KMS-11 (cell line): Measurements from ENCODE around the gene VPS4A.

Experiments
- H2AFZ ChIP-seq: fragments of 200-600 bp; sonication (generic); 2 replicates; pipeline ENCODE4 v1.6.1; 2016; ENCODE audit warnings: antibody characterized with exemption, mixed run types, low read depth
- H3K27ac ChIP-seq: fragments of 200-600 bp; sonication (generic); 2 replicates; pipeline ENCODE4 v1.6.1; 2016; ENCODE audit warnings: mild to moderate bottlenecking, mixed run types
- H3K27me3 ChIP-seq: fragments of 200-600 bp; sonication (generic); 2 replicates; pipeline ENCODE4 v1.6.1; 2017; ENCODE audit warnings: mild to moderate bottlenecking, low read depth, mixed run types, moderate library complexity; ENCODE audit not compliant: insufficient read depth
- H3K36me3 ChIP-seq: fragments of 200-600 bp; sonication (generic); 2 replicates; pipeline ENCODE4 v1.6.1; 2017; ENCODE audit warnings: mild to moderate bottlenecking, mixed run types; ENCODE audit not compliant: insufficient read depth
- H3K4me1 ChIP-seq: fragments of 200-600 bp; sonication (generic); 2 replicates; pipeline ENCODE4 v1.6.1; 2016; ENCODE audit warnings: mild to moderate bottlenecking, low read depth, mixed run types; ENCODE audit not compliant: poor library complexity, severe bottlenecking
- H3K4me2 ChIP-seq: fragments of 200-600 bp; sonication (generic); 2 replicates; pipeline ENCODE4 v1.7.0; 2016; ENCODE audit warnings: mild to moderate bottlenecking, mixed run types
- H3K4me3 ChIP-seq: fragments of 200-600 bp; sonication (generic); IDR thresholded peaks from 2 replicates; pipeline ENCODE4 v1.6.1; 2017; ENCODE audit warnings: low read depth, low read length, mixed read lengths; ENCODE audit not compliant: insufficient read depth
- H3K79me2 ChIP-seq: fragments of 200-600 bp; sonication (generic); 2 replicates; pipeline ENCODE4 v1.6.1; 2016; ENCODE audit warnings: low read depth, mixed run types; ENCODE audit not compliant: insufficient read depth
- H3K9ac ChIP-seq: fragments of 200-600 bp; sonication (generic); 2 replicates; pipeline ENCODE4 v1.6.1; 2016; ENCODE audit warnings: mild to moderate bottlenecking, mixed run types
- H4K20me1 ChIP-seq: fragments of 200-600 bp; sonication (generic); 2 replicates; pipeline ENCODE4 v1.6.1; 2016; ENCODE audit warnings: mild to moderate bottlenecking, mixed run types; ENCODE audit not compliant: insufficient read depth
- CTCF ChIP-seq: fragments of 200-600 bp; sonication (generic); conservative IDR thresholded peaks from 2 replicates; pipeline ENCODE4 v1.6.1; 2017; ENCODE audit warnings: low read depth, mild to moderate bottlenecking, antibody characterized with exemption, low read length, moderate library complexity, mixed read lengths

VPS4A gene

GRCh38 chr16:69270831-69271230, 40.3 kb upstream of the VPS4A start:
- H3K4me1 ChIP-seq: peaks cover 19% of the 10 kb centered on the region
- H3K9ac ChIP-seq: no peak overlapping the region
- H2AFZ ChIP-seq: no peak overlapping the region
- H3K4me3 ChIP-seq: no peak overlapping the region
- no peak overlapping the region; the same call in 1 of the 2 replicates for H3K4me2 ChIP-seq
- no peak for TF ChIP-seq CTCF
- H4K20me1 ChIP-seq: no peaks in the 10 kb centered on the region
- H3K27ac ChIP-seq: no peak overlapping the region
- no peaks in the 10 kb centered on the region for H3K79me2 ChIP-seq
- H3K36me3 ChIP-seq: no peaks in the 10 kb centered on the region
- no peaks in the 10 kb centered on the region for H3K27me3 ChIP-seq

GRCh38 chr16:69273009-69273408, 38.1 kb upstream of the VPS4A start:
- no peaks in the 10 kb centered on the region for H3K79me2 ChIP-seq
- H3K27me3 ChIP-seq: no peaks in the 10 kb centered on the region
- H3K4me3 ChIP-seq: no peak overlapping the region
- no peak overlapping the region for H2AFZ ChIP-seq
- TF ChIP-seq CTCF: no peak
- no peak overlapping the region for H3K9ac ChIP-seq
- H3K4me1 ChIP-seq: peaks cover 19% of the 10 kb centered on the region
- no peaks in the 10 kb centered on the region for H3K36me3 ChIP-seq
- H3K27ac ChIP-seq: no peak overlapping the region
- no peaks in the 10 kb centered on the region for H4K20me1 ChIP-seq
- H3K4me2 ChIP-seq: no peak overlapping the region

- H3K27me3 ChIP-seq: no peaks in the 10 kb centered on the region
- H4K20me1 ChIP-seq: no peaks in the 10 kb centered on the region
- H2AFZ ChIP-seq: no peak overlapping the region
- H3K4me1 ChIP-seq: peaks cover 13% of the 10 kb centered on the region
- no peaks in the 10 kb centered on the region for H3K36me3 ChIP-seq
- H3K4me2 ChIP-seq: no peak overlapping the region
- no peak overlapping the region for H3K27ac ChIP-seq
- H3K79me2 ChIP-seq: no peaks in the 10 kb centered on the region
- no peak overlapping the region for H3K4me3 ChIP-seq
- TF ChIP-seq CTCF: no peak
- H3K9ac ChIP-seq: no peak overlapping the region
Measured at GRCh38 chr16:69274699-69275235, 36.4 kb upstream of the VPS4A start.

GRCh38 chr16:69276148-69277115, 34.7 kb upstream of the VPS4A start:
- no peak overlapping the region for H3K4me3 ChIP-seq
- H3K36me3 ChIP-seq: no peaks in the 10 kb centered on the region
- TF ChIP-seq CTCF: no peak
- H3K79me2 ChIP-seq: no peaks in the 10 kb centered on the region
- no peaks in the 10 kb centered on the region for H3K27me3 ChIP-seq
- no peak overlapping the region for H2AFZ ChIP-seq
- H3K27ac ChIP-seq: no peak overlapping the region
- no peaks in the 10 kb centered on the region for H4K20me1 ChIP-seq
- no peaks in the 10 kb centered on the region for H3K4me1 ChIP-seq
- H3K4me2 ChIP-seq: no peak overlapping the region
- no peak overlapping the region for H3K9ac ChIP-seq
